VCaP (cell line): ENCODE data around the gene HNF4A.
A peak's percentile ranks its signal among the peaks of the same experiment; 100 is the strongest.

Experiments
- H3K27ac ChIP-seq: fragments of 450-650 bp; 2 replicates; pipeline ENCODE4 v1.5.1; 2017
- CTCF ChIP-seq: fragments of 450-650 bp; conservative IDR thresholded peaks from 2 replicates; pipeline ENCODE4 v1.5.1; 2017; ENCODE audit warnings: mild to moderate bottlenecking, moderate library complexity

Gene HNF4A

GRCh38 chr20:44382641-44383040 lies 27.1 kb downstream of the HNF4A start:
- H3K27ac ChIP-seq = no peak overlapping the region

GRCh38 chr20:44384423-44385027 lies 29.0 kb downstream of the HNF4A start:
- TF ChIP-seq CTCF = peak; percentile 90
- no peak overlapping the region for H3K27ac ChIP-seq

More at GRCh38 chr20:44382641-44383040, 27.1 kb downstream of the HNF4A start:
- TF ChIP-seq CTCF = no peak

GRCh38 chr20:44388466-44389023 lies 33.0 kb downstream of the HNF4A start:
- TF ChIP-seq CTCF = peak; percentile 91
- no peak overlapping the region for H3K27ac ChIP-seq

- H3K27ac ChIP-seq = no peak overlapping the region
- TF ChIP-seq CTCF = no peak
Observed at GRCh38 chr20:44389871-44390270, 34.4 kb downstream of the HNF4A start.

GRCh38 chr20:44390280-44390679 lies 34.8 kb downstream of the HNF4A start:
- no peak for TF ChIP-seq CTCF
- no peak overlapping the region for H3K27ac ChIP-seq

GRCh38 chr20:44392088-44392775 lies 36.7 kb downstream of the HNF4A start:
- H3K27ac ChIP-seq = no peak overlapping the region
- no peak for TF ChIP-seq CTCF

- no peak overlapping the region for H3K27ac ChIP-seq
- no peak for TF ChIP-seq CTCF
Observed at GRCh38 chr20:44392776-44393607, 37.5 kb downstream of the HNF4A start.
